ENCODE data around the gene CTLA4. TPM values are rescaled to one million over a fixed set of nuclear protein-coding genes. Genes with fewer than 3 reads are reported as not detected.

Gene CTLA4
- total and polyA plus RNA-seq, 9 donors: 0.14 to 1.1 (median 0.41) TPM; not detected in 5

DNA sequence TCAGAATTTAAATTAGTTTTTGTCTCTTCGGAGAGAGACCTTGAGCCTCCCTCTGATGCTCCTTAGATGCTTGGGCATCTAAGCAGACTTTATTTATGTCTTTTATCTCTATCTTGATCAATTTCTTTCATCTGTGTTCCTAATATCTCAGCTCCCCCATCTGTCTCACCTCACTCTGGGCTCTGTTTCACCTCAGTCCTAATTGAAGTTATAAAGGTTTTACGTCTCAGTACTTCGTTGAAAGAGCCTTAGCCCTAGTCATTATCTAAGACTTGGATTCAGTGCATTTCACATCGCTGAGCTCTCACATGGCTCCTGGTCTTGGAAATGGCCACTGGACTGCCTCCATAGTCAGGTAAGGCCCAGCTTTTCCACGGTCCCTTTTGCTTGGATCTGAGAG is 13.8 kb upstream of the CTLA4 start:
- Histone ChIP-seq H3K4me3 (ENCODE audit: low read length) (no peak overlapping the region), H3K9me3 (replicated peaks; ENCODE audit: control insufficient read depth, low read depth, low read length) (no peaks in the 10 kb centered on the region), H3K27me3 (ENCODE audit: control insufficient read depth, insufficient read depth, low read length) (no peaks in the 10 kb centered on the region), H3K4me1 (ENCODE audit: control insufficient read depth, insufficient read depth, low read length) (no peaks in the 10 kb centered on the region), H3K27ac (ENCODE audit: low read length) (no peak overlapping the region), H3K36me3 (ENCODE audit: control insufficient read depth, insufficient read depth, low read length) (no peaks in the 10 kb centered on the region)
- 76% methylated on average over 4 of the region's 5 CpGs for WGBS (ENCODE audit: insufficient coverage)
- no peak for DNase-seq

DNA sequence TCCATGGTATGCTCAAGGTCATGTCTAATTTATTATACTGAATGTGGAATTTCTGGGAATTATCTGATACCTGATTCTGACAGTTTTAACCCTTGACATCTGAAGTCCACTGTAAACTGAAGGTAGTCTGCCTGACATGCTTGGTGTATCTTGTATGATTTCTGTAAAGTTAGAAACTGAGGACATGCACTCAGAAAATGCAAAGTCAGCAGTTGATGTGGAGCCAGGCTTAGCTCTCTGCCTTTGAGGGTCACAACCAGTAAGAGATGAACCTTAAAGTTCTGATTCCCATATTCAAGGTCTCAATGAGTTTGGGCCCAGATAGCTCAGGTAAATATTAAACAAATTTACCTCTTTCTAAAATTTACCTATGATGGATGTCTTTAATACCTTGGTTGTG is 12.3 kb upstream of the CTLA4 start:
- H3K4me1 ChIP-seq (ENCODE audit: control insufficient read depth, insufficient read depth, low read length): no peaks in the 10 kb centered on the region
- DNase-seq: no peak
- no peaks in the 10 kb centered on the region for H3K9me3 ChIP-seq (replicated peaks; ENCODE audit: control insufficient read depth, low read depth, low read length)
- H3K27ac ChIP-seq (ENCODE audit: low read length): no peak overlapping the region
- H3K36me3 ChIP-seq (ENCODE audit: control insufficient read depth, insufficient read depth, low read length): no peaks in the 10 kb centered on the region
- H3K4me3 ChIP-seq (ENCODE audit: low read length): no peak overlapping the region
- no peaks in the 10 kb centered on the region for H3K27me3 ChIP-seq (ENCODE audit: control insufficient read depth, insufficient read depth, low read length)

DNA sequence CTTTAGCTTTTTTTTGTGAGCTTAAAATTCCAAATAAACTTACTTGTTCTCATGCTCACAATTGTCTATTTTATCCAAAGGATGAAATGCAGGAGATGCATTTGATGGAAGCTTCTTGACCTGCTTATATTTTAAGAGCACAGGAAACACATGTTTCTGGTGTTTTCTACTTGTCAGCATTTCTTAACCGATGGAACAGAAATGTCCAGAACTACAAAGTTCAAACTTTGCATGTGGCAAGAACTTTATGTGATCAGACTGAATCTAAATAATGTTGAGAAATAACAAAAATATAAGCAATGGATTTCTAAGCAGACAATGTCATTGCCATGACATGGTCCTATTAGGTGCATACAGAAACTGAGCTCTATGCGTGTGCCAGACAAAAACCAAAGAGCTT is 9.9 kb upstream of the CTLA4 start:
- no CpG with 5 or more reads among the region's 2 CpGs for WGBS (ENCODE audit: insufficient coverage)
- no peaks in the 10 kb centered on the region for H3K4me1 ChIP-seq (ENCODE audit: control insufficient read depth, insufficient read depth, low read length)

DNA sequence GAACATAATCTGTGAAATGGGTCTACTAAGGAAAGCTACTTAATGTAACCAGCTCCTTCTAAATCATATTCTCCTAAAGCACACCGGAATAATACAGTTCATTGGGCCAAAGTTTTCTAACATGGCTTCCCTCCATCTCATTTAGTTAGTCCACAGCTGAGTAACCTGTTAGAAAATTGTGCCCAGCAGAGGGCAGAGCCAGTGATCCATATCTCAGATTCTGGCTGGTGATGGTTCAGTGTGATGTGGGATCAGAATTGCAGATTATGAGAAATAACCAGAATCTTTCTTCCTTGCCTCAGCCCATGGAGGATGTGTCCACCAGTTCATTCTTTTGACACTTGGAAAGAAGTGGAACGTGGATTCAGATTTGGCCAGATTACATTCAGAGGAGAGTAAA is 9.4 kb upstream of the CTLA4 start:
- 80% methylated on average over 1 of the region's 2 CpGs for WGBS (ENCODE audit: insufficient coverage)

More for the DNA sequence above, 9.9 kb upstream of the CTLA4 start:
- H3K27me3 ChIP-seq (ENCODE audit: control insufficient read depth, insufficient read depth, low read length): no peaks in the 10 kb centered on the region
- no peak overlapping the region for H3K27ac ChIP-seq (ENCODE audit: low read length)
- no peaks in the 10 kb centered on the region for H3K36me3 ChIP-seq (ENCODE audit: control insufficient read depth, insufficient read depth, low read length)
- no peaks in the 10 kb centered on the region for H3K9me3 ChIP-seq (replicated peaks; ENCODE audit: control insufficient read depth, low read depth, low read length)
- DNase-seq: peak; percentile 44
- H3K4me3 ChIP-seq (ENCODE audit: low read length): no peak overlapping the region

DNA sequence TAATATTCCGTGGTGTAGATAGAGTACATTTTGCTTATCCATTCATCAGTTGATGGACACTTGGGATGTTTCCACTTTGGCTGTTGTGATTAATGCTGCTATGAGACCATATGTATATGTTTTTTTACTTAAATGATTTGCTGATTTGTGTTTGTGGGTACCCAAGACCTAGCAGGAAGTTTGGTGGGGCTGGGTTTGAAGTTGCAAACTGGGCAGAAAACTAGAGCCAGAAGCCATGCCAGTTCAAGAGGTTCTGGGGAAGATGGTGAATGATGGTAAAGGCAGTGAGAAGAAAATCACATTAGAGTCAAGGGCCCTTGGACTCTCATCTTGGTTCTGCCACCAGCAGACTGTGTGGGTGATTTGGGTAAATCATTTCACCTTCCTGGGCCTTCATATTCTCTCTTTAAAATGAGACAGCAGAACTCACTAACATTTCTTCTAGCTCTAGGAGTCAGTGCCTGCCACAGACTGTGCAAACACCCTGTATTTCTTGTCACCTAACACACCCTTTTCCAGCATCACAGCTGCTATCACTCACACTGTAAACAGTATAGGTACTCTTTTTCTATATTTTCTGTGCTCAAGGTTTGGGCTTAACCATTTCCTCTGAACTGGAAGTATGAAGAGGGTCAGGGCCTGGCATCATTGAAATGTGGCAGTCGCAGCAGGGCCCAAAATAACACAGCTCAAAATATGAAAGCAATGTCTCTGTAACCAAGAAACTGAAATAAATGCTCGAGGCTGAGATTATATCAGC is 8.4 kb upstream of the CTLA4 start:
- H3K27ac ChIP-seq (ENCODE audit: low read length): no peak overlapping the region
- no peaks in the 10 kb centered on the region for H3K9me3 ChIP-seq (replicated peaks; ENCODE audit: control insufficient read depth, low read depth, low read length)
- H3K27me3 ChIP-seq (ENCODE audit: control insufficient read depth, insufficient read depth, low read length): no peaks in the 10 kb centered on the region
- DNase-seq: no peak
- H3K4me1 ChIP-seq (ENCODE audit: control insufficient read depth, insufficient read depth, low read length): no peaks in the 10 kb centered on the region
- H3K36me3 ChIP-seq (ENCODE audit: control insufficient read depth, insufficient read depth, low read length): no peaks in the 10 kb centered on the region
- H3K4me3 ChIP-seq (ENCODE audit: low read length): no peak overlapping the region
- WGBS (ENCODE audit: insufficient coverage): no CpG with 5 or more reads among the region's 3 CpGs

More for the DNA sequence above, 9.4 kb upstream of the CTLA4 start:
- Histone ChIP-seq H3K9me3 (replicated peaks; ENCODE audit: control insufficient read depth, low read depth, low read length) (no peaks in the 10 kb centered on the region), H3K36me3 (ENCODE audit: control insufficient read depth, insufficient read depth, low read length) (no peaks in the 10 kb centered on the region), H3K4me3 (ENCODE audit: low read length) (no peak overlapping the region), H3K4me1 (ENCODE audit: control insufficient read depth, insufficient read depth, low read length) (no peaks in the 10 kb centered on the region), H3K27me3 (ENCODE audit: control insufficient read depth, insufficient read depth, low read length) (no peaks in the 10 kb centered on the region), H3K27ac (ENCODE audit: low read length) (no peak overlapping the region)
- no peak for DNase-seq

DNA sequence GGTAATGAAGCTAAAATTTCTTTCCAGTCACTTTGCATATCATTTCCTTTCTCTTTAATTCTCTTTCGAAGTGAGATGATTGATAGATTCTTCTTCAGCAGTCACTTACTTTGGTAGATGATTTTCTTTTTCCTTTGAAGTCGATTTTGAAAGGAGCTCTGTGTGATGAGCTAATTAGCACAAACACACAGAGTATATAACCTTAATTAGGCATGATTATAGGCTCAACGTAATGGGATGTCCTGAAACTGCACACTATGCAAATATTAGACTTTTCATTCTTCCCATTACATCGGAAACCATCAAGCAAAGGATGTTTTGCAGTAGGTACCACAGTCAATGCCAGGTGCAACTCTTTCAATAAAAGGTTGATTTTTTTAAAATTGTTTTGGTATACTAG is 6.4 kb upstream of the CTLA4 start:
- no peaks in the 10 kb centered on the region for H3K36me3 ChIP-seq (ENCODE audit: control insufficient read depth, insufficient read depth, low read length)
- H3K9me3 ChIP-seq (replicated peaks; ENCODE audit: control insufficient read depth, low read depth, low read length): no peaks in the 10 kb centered on the region
- no peak for DNase-seq
- no CpG with 5 or more reads among the region's 4 CpGs for WGBS (ENCODE audit: insufficient coverage)
- no peak overlapping the region for H3K27ac ChIP-seq (ENCODE audit: low read length)
- no peaks in the 10 kb centered on the region for H3K4me1 ChIP-seq (ENCODE audit: control insufficient read depth, insufficient read depth, low read length)
- no peaks in the 10 kb centered on the region for H3K27me3 ChIP-seq (ENCODE audit: control insufficient read depth, insufficient read depth, low read length)
- H3K4me3 ChIP-seq (ENCODE audit: low read length): no peak overlapping the region

DNA sequence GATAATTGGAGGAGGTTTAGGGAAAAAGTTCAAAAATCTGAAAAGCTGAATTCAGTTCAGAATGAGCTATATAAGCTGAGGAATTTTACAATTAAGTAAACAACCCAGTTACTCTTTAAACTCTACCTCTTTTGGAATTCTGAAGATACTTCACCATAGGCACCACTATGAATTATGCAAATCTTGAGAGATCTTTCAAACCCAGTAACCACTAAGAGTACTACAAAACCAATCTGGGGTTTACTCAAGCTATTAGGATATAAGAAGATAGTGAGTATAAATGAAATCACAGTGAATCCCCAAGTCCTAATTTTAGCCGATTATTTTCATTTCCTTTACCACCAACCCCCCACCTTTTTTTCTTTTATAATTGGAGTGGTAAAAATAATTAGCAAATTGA is 6.0 kb upstream of the CTLA4 start:
- Histone ChIP-seq H3K27ac (ENCODE audit: low read length) (no peak overlapping the region), H3K4me1 (ENCODE audit: control insufficient read depth, insufficient read depth, low read length) (no peaks in the 10 kb centered on the region), H3K9me3 (replicated peaks; ENCODE audit: control insufficient read depth, low read depth, low read length) (no peaks in the 10 kb centered on the region), H3K27me3 (ENCODE audit: control insufficient read depth, insufficient read depth, low read length) (no peaks in the 10 kb centered on the region), H3K4me3 (ENCODE audit: low read length) (no peak overlapping the region), H3K36me3 (ENCODE audit: control insufficient read depth, insufficient read depth, low read length) (no peaks in the 10 kb centered on the region)
- no CpG with 5 or more reads among the region's 1 CpG for WGBS (ENCODE audit: insufficient coverage)
- no peak for DNase-seq

DNA sequence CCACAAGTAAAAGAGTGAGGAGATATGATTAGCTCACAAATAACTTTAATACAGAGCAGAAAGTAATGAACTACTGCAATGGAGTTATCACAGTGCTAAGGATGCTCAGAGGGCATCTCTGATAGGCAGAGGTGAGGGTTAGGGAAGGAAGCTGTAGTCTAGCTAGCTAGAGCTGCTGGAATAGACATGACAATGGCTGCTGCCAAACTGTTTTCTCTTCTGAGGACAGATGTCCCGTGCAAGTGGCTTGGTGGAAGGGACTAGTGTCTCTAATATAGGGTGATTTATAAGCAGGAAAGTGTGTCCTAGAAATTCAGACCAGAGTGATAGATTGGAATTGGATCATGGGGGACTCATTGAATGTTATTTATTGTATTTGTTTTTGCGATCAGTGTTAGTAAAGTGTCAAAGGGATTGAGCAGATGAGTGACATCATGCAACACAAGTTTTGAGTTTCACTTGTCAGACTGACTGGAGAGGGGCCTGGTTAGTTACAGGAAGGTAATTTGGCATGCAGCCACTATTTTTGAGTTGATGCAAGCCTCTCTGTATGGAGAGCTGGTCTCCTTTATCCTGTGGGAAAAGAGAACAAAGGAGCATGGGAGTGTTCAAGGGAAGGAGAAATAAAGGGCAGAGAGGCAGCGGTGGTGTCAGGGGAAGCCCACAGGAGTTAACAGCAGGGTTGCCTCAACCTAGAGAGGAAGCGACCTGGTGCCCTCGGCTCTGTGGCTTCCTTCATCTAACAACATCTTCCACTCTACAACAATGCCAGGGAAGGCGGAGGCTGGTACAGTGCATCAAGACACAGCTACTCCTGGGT is 1.9 kb downstream of the CTLA4 start:
- H3K4me3 ChIP-seq (ENCODE audit: low read length): no peak overlapping the region
- no peaks in the 10 kb centered on the region for H3K27me3 ChIP-seq (ENCODE audit: control insufficient read depth, insufficient read depth, low read length)
- no peak overlapping the region for H3K27ac ChIP-seq (ENCODE audit: low read length)
- H3K36me3 ChIP-seq (ENCODE audit: control insufficient read depth, insufficient read depth, low read length): no peaks in the 10 kb centered on the region
- no peaks in the 10 kb centered on the region for H3K9me3 ChIP-seq (replicated peaks; ENCODE audit: control insufficient read depth, low read depth, low read length)
- DNase-seq: no peak
- peaks cover 2% of the 10 kb centered on the region for H3K4me1 ChIP-seq (ENCODE audit: control insufficient read depth, insufficient read depth, low read length)
- 60% methylated on average over 2 of the region's 6 CpGs for WGBS (ENCODE audit: insufficient coverage)

DNA sequence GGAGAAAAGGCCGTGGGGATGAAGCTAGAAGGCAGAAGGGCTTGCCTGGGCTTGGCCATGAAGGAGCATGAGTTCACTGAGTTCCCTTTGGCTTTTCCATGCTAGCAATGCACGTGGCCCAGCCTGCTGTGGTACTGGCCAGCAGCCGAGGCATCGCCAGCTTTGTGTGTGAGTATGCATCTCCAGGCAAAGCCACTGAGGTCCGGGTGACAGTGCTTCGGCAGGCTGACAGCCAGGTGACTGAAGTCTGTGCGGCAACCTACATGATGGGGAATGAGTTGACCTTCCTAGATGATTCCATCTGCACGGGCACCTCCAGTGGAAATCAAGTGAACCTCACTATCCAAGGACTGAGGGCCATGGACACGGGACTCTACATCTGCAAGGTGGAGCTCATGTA is 2.9 kb downstream of the CTLA4 start:
- Histone ChIP-seq H3K9me3 (replicated peaks; ENCODE audit: control insufficient read depth, low read depth, low read length) (no peaks in the 10 kb centered on the region), H3K4me3 (ENCODE audit: low read length) (no peak overlapping the region), H3K36me3 (ENCODE audit: control insufficient read depth, insufficient read depth, low read length) (no peaks in the 10 kb centered on the region), H3K27ac (ENCODE audit: low read length) (no peak overlapping the region), H3K27me3 (ENCODE audit: control insufficient read depth, insufficient read depth, low read length) (no peaks in the 10 kb centered on the region), H3K4me1 (ENCODE audit: control insufficient read depth, insufficient read depth, low read length) (peaks cover 2% of the 10 kb centered on the region)
- 89% methylated on average over 9 of the region's 9 CpGs for WGBS (ENCODE audit: insufficient coverage)
- no peak for DNase-seq

DNA sequence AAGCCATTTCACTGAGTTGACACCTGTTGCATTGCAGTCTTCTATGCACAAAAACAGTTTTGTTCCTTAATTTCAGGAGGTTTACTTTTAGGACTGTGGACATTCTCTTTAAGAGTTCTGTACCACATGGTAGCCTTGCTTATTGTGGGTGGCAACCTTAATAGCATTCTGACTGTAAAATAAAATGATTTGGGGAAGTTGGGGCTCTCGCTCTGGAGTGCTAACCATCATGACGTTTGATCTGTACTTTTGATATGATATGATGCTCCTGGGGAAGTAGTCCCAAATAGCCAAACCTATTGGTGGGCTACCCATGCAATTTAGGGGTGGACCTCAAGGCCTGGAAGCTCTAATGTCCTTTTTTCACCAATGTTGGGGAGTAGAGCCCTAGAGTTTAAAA is 3.4 kb downstream of the CTLA4 start:
- no peak overlapping the region for H3K27ac ChIP-seq (ENCODE audit: low read length)
- no peaks in the 10 kb centered on the region for H3K27me3 ChIP-seq (ENCODE audit: control insufficient read depth, insufficient read depth, low read length)
- no peaks in the 10 kb centered on the region for H3K36me3 ChIP-seq (ENCODE audit: control insufficient read depth, insufficient read depth, low read length)
- H3K4me1 ChIP-seq (ENCODE audit: control insufficient read depth, insufficient read depth, low read length): peaks cover 2% of the 10 kb centered on the region
- H3K4me3 ChIP-seq (ENCODE audit: low read length): no peak overlapping the region
- no peaks in the 10 kb centered on the region for H3K9me3 ChIP-seq (replicated peaks; ENCODE audit: control insufficient read depth, low read depth, low read length)
- DNase-seq: no peak
- WGBS (ENCODE audit: insufficient coverage): 83% methylated on average over 2 of the region's 2 CpGs

All from muscle of leg (tissue), 11 donors.